22Rv1 (cell line): ENCODE measurements around the gene PLSCR4.

Experiments used
- H3K27ac ChIP-seq: fragments of 450-650 bp; 2 replicates; pipeline ENCODE4 v1.5.1; 2017
- CTCF ChIP-seq: fragments of 450-650 bp; IDR thresholded peaks from 2 replicates; pipeline ENCODE4 v1.5.1; 2017; ENCODE audit warnings: mild to moderate bottlenecking
- ZFX ChIP-seq: fragments of 450-650 bp; IDR thresholded peaks from 2 replicates; pipeline ENCODE4 v1.6.1; 2017; ENCODE audit warnings: antibody characterized with exemption, borderline replicate concordance

The PLSCR4 gene

GRCh38 chr3:146152834-146153233 lies 98.1 kb downstream of the PLSCR4 start:
- no peak overlapping the region for H3K27ac ChIP-seq
- TF ChIP-seq ZFX (no peak), CTCF (no peak)

GRCh38 chr3:146148468-146148931 lies 102.4 kb downstream of the PLSCR4 start:
- no peak for TF ChIP-seq ZFX
- TF ChIP-seq CTCF, result peak; percentile 49
- H3K27ac ChIP-seq, result no peak overlapping the region

- no peak for TF ChIP-seq ZFX
- no peak for TF ChIP-seq CTCF
- H3K27ac ChIP-seq, result no peak overlapping the region
Observed at GRCh38 chr3:146145642-146146041, 105.3 kb downstream of the PLSCR4 start.

- no peak for TF ChIP-seq CTCF
- TF ChIP-seq ZFX, result no peak
- H3K27ac ChIP-seq, result no peak overlapping the region
Observed at GRCh38 chr3:146142757-146143156, 108.1 kb downstream of the PLSCR4 start.
